ENCODE data around the gene GPD1L. TPM values are rescaled to one million over a fixed set of nuclear protein-coding genes. Genes with fewer than 3 reads are reported as not detected.
A peak's percentile ranks its signal among the peaks of the same experiment; 100 is the strongest.
"Not testable (repeated sequence)": the region's sequence is repeated elsewhere in the genome, so short reads cannot be mapped to it uniquely, and the experiment has no call there.

GPD1L gene
- 2.0 and 2.8 TPM in 2 replicates for total RNA-seq (2014; rRNA removed; shearing (Covaris generic))

- DNase-seq, result peak; percentile 98
- H3K27me3 ChIP-seq (ENCODE audit: control insufficient read depth, insufficient read depth, low read length), result peaks cover 14% of the 10 kb centered on the region
- H3K4me3 ChIP-seq (ENCODE audit: insufficient read depth, low read depth, low read length), result peak within 1 kb of the TSS; percentile 69
- H3K36me3 ChIP-seq (replicated peaks; ENCODE audit: control insufficient read depth, insufficient read depth, low read length), result no peaks in the 10 kb centered on the region
Measured at GRCh38 chr3:32106132-32106928, at the start of gene GPD1L. Gene GPD1L, plus strand, starts transcription at chr3:32106620. Its CDS starts 92 bp downstream, at chr3:32106712.

GRCh38 chr3:32058465-32058864 lies 48.0 kb upstream of the GPD1L start:
- H3K36me3 ChIP-seq (replicated peaks; ENCODE audit: control insufficient read depth, insufficient read depth, low read length); H3K4me3 ChIP-seq (ENCODE audit: insufficient read depth, low read depth, low read length); DNase-seq; H3K27me3 ChIP-seq (ENCODE audit: control insufficient read depth, insufficient read depth, low read length): not testable (repeated sequence)

- no peaks in the 10 kb centered on the region for H3K36me3 ChIP-seq (replicated peaks; ENCODE audit: control insufficient read depth, insufficient read depth, low read length)
- H3K27me3 ChIP-seq (ENCODE audit: control insufficient read depth, insufficient read depth, low read length), result no peaks in the 10 kb centered on the region
- no peak overlapping the region for H3K4me3 ChIP-seq (ENCODE audit: insufficient read depth, low read depth, low read length)
- DNase-seq, result no peak
Measured at GRCh38 chr3:32062950-32063582, 43.4 kb upstream of the GPD1L start.

- H3K4me3 ChIP-seq (ENCODE audit: insufficient read depth, low read depth, low read length), result no peak overlapping the region
Measured at GRCh38 chr3:32066686-32067085, 39.7 kb upstream of the GPD1L start.

GRCh38 chr3:32074194-32074593 lies 32.2 kb upstream of the GPD1L start:
- H3K4me3 ChIP-seq (ENCODE audit: insufficient read depth, low read depth, low read length); H3K27me3 ChIP-seq (ENCODE audit: control insufficient read depth, insufficient read depth, low read length); H3K36me3 ChIP-seq (replicated peaks; ENCODE audit: control insufficient read depth, insufficient read depth, low read length); DNase-seq: not testable (repeated sequence)

More at GRCh38 chr3:32066686-32067085, 39.7 kb upstream of the GPD1L start:
- Histone ChIP-seq H3K36me3 (replicated peaks; ENCODE audit: control insufficient read depth, insufficient read depth, low read length) (no peaks in the 10 kb centered on the region), H3K27me3 (ENCODE audit: control insufficient read depth, insufficient read depth, low read length) (no peaks in the 10 kb centered on the region)
- DNase-seq, result no peak

- H3K4me3 ChIP-seq (ENCODE audit: insufficient read depth, low read depth, low read length), result no peak overlapping the region
- no peaks in the 10 kb centered on the region for H3K27me3 ChIP-seq (ENCODE audit: control insufficient read depth, insufficient read depth, low read length)
- DNase-seq, result no peak
- no peaks in the 10 kb centered on the region for H3K36me3 ChIP-seq (replicated peaks; ENCODE audit: control insufficient read depth, insufficient read depth, low read length)
Measured at GRCh38 chr3:32076566-32076965, 29.9 kb upstream of the GPD1L start.

GRCh38 chr3:32077260-32078084 lies 28.9 kb upstream of the GPD1L start:
- Histone ChIP-seq H3K4me3 (ENCODE audit: insufficient read depth, low read depth, low read length) (no peak overlapping the region), H3K27me3 (ENCODE audit: control insufficient read depth, insufficient read depth, low read length) (no peaks in the 10 kb centered on the region)
- no peak for DNase-seq

GRCh38 chr3:32078085-32078634 lies 28.3 kb upstream of the GPD1L start:
- Histone ChIP-seq H3K4me3 (ENCODE audit: insufficient read depth, low read depth, low read length) (no peak overlapping the region), H3K36me3 (replicated peaks; ENCODE audit: control insufficient read depth, insufficient read depth, low read length) (no peaks in the 10 kb centered on the region), H3K27me3 (ENCODE audit: control insufficient read depth, insufficient read depth, low read length) (no peaks in the 10 kb centered on the region)
- DNase-seq, result no peak

More at GRCh38 chr3:32077260-32078084, 28.9 kb upstream of the GPD1L start:
- no peaks in the 10 kb centered on the region for H3K36me3 ChIP-seq (replicated peaks; ENCODE audit: control insufficient read depth, insufficient read depth, low read length)

- H3K4me3 ChIP-seq (ENCODE audit: insufficient read depth, low read depth, low read length), result no peak overlapping the region
- H3K27me3 ChIP-seq (ENCODE audit: control insufficient read depth, insufficient read depth, low read length), result no peaks in the 10 kb centered on the region
- no peaks in the 10 kb centered on the region for H3K36me3 ChIP-seq (replicated peaks; ENCODE audit: control insufficient read depth, insufficient read depth, low read length)
- no peak for DNase-seq
Measured at GRCh38 chr3:32078864-32079263, 27.6 kb upstream of the GPD1L start.

GRCh38 chr3:32082721-32083120 lies 23.7 kb upstream of the GPD1L start:
- no peak for DNase-seq
- H3K27me3 ChIP-seq (ENCODE audit: control insufficient read depth, insufficient read depth, low read length), result no peaks in the 10 kb centered on the region
- H3K36me3 ChIP-seq (replicated peaks; ENCODE audit: control insufficient read depth, insufficient read depth, low read length), result no peaks in the 10 kb centered on the region
- H3K4me3 ChIP-seq (ENCODE audit: insufficient read depth, low read depth, low read length), result no peak overlapping the region

- Histone ChIP-seq H3K36me3 (replicated peaks; ENCODE audit: control insufficient read depth, insufficient read depth, low read length) (no peaks in the 10 kb centered on the region), H3K4me3 (ENCODE audit: insufficient read depth, low read depth, low read length) (no peak overlapping the region), H3K27me3 (ENCODE audit: control insufficient read depth, insufficient read depth, low read length) (no peaks in the 10 kb centered on the region)
- no peak for DNase-seq
Measured at GRCh38 chr3:32083702-32084270, 22.6 kb upstream of the GPD1L start.

- Histone ChIP-seq H3K36me3 (replicated peaks; ENCODE audit: control insufficient read depth, insufficient read depth, low read length) (no peaks in the 10 kb centered on the region), H3K27me3 (ENCODE audit: control insufficient read depth, insufficient read depth, low read length) (no peaks in the 10 kb centered on the region), H3K4me3 (ENCODE audit: insufficient read depth, low read depth, low read length) (no peak overlapping the region)
- DNase-seq, result no peak
Measured at GRCh38 chr3:32084870-32085269, 21.6 kb upstream of the GPD1L start.

- Histone ChIP-seq H3K36me3 (replicated peaks; ENCODE audit: control insufficient read depth, insufficient read depth, low read length) (no peaks in the 10 kb centered on the region), H3K4me3 (ENCODE audit: insufficient read depth, low read depth, low read length) (no peak overlapping the region), H3K27me3 (ENCODE audit: control insufficient read depth, insufficient read depth, low read length) (no peaks in the 10 kb centered on the region)
- no peak for DNase-seq
Measured at GRCh38 chr3:32086464-32086863, 20.0 kb upstream of the GPD1L start.

GRCh38 chr3:32089476-32089875 lies 16.9 kb upstream of the GPD1L start:
- Histone ChIP-seq H3K36me3 (replicated peaks; ENCODE audit: control insufficient read depth, insufficient read depth, low read length) (no peaks in the 10 kb centered on the region), H3K4me3 (ENCODE audit: insufficient read depth, low read depth, low read length) (no peak overlapping the region), H3K27me3 (ENCODE audit: control insufficient read depth, insufficient read depth, low read length) (no peaks in the 10 kb centered on the region)
- DNase-seq, result no peak

Data from H7 (cell line).